Transverse colon (tissue), 4 donors: ENCODE data around the gene NUCKS1.

Experiments
- CTCF ChIP-seq, 5 experiments: fragments of 200-600 bp in 3 of 5; fragments of 450-650 bp in 2 of 5; sonication (generic) in 3 of 5; IDR thresholded peaks; 1 replicate in 2 of 5; 2 replicates in 3 of 5; pipeline ENCODE4 v1.5.1; 2016 to 2017; ENCODE audit warnings: antibody characterized with exemption in 5 of 5, inconsistent platforms in 3 of 5, mild to moderate bottlenecking in 2 of 5, moderate library complexity in 1 of 5
- POLR2A ChIP-seq: fragments of 450-650 bp; IDR thresholded peaks from one replicate; pipeline ENCODE4 v1.6.1; 2016; ENCODE audit warnings: antibody characterized with exemption, mild to moderate bottlenecking, moderate library complexity
- POLR2AphosphoS5 ChIP-seq, 3 donors: sonication (generic); formaldehyde crosslinking; IDR thresholded peaks; one replicate each; pipeline ENCODE4 v1.6.1; 2016; ENCODE audit warnings: antibody characterized with exemption in 3 of 3

- TF ChIP-seq CTCF (IDR thresholded peaks at IDR 0.05) (no peak), POLR2A (no peak), POLR2AphosphoS5 (IDR thresholded peaks at IDR 0.05) (no peak)
These were observed 33.4 kb downstream of the NUCKS1 start for GRCh38 chr1:205716371-205717132.
